ENCODE measurements around the gene RELN.

GRCh38 chr7:103538964-103539709 lies 450.3 kb downstream of the RELN start:
- TF ChIP-seq CTCF (IDR thresholded peaks at IDR 0.05) (no peak), POLR2A (IDR thresholded peaks at IDR 0.05) (no peak)

Data from thyroid gland (tissue), 4 donors.